ENCODE data around the gene HLCS.

The HLCS gene

DNA sequence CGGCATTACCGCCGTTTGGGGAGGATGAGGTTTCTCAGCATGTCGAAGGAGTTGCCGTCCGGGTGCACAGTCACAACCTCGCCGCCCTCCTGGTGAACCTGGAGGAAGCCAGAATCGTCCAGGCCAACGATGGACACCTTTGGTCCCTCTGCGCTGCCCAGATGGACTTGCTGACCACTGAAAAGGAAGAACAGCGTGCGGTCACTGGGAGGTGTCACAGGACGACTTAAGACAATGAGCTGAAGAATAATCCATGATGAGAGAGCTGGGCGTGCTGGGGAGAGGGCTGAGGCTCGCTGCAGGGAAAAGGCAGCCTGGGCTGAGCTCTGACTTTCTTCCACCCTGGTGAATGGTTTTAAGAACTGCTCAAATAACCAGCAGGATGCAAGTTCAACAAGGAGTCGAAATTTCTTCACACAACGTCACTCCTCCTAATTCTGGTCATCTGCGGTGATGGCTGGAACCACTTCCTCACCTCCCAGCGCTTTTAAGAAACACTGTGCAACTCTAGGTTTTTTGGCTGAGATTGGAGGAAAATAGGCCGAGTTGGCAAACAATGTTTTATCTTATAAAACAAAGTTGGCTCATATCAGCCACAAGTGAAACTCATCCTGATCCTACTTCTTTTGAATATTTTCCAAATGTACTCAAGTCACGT is 212.1 kb downstream of the HLCS start:
- H3K4me3 ChIP-seq (ENCODE audit: low read length in 2 of 2): no peak overlapping the region
- no peak overlapping the region for H3K9ac ChIP-seq (ENCODE audit: low read length in 2 of 2)
- no peaks in the 10 kb centered on the region for H3K4me1 ChIP-seq (ENCODE audit: control insufficient read depth, insufficient read depth, low read length)
- H3K27ac ChIP-seq (ENCODE audit: low read length): no peak overlapping the region
- no peaks in the 10 kb centered on the region for H3K9me3 ChIP-seq (ENCODE audit: control insufficient read depth in 2 of 2, low read length in 2 of 2)
- H3K36me3 ChIP-seq (ENCODE audit: control insufficient read depth in 2 of 2, insufficient read depth in 2 of 2, low read length in 2 of 2): peaks cover 0 to 7% of the 10 kb centered on the region in 2 donors
- H3K27me3 ChIP-seq (ENCODE audit: control insufficient read depth in 1 of 2, insufficient read depth in 2 of 2, low read length in 2 of 2): no peaks in the 10 kb centered on the region

DNA sequence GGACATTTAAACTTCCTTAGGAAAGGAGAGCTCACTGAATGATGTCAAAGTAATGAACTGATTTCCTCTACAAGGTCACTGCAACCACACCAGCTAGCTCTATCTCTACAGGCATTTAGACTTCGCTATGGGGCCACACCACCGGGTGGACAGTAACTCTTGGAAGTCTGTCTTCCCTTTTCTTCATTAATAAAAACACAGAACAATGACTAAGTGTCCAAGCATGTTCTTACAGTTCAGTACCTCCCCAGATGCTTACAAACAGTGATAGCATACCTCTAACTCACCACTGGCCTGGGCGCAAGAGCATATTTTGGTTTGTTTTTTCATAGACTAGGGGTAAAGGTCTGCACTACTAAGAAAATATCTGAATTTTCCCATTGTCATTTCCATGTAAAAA is 212.9 kb downstream of the HLCS start:
- Histone ChIP-seq H3K27me3 (ENCODE audit: control insufficient read depth in 1 of 2, insufficient read depth in 2 of 2, low read length in 2 of 2) (no peaks in the 10 kb centered on the region), H3K9ac (ENCODE audit: low read length in 2 of 2) (no peak overlapping the region), H3K36me3 (ENCODE audit: control insufficient read depth in 2 of 2, insufficient read depth in 2 of 2, low read length in 2 of 2) (peaks cover 0 to 7% of the 10 kb centered on the region in 2 donors), H3K4me1 (ENCODE audit: control insufficient read depth, insufficient read depth, low read length) (no peaks in the 10 kb centered on the region), H3K27ac (ENCODE audit: low read length) (no peak overlapping the region), H3K4me3 (ENCODE audit: low read length in 2 of 2) (no peak overlapping the region), H3K9me3 (ENCODE audit: control insufficient read depth in 2 of 2, low read length in 2 of 2) (no peaks in the 10 kb centered on the region)

- H3K27me3 ChIP-seq (ENCODE audit: control insufficient read depth in 1 of 2, insufficient read depth in 2 of 2, low read length in 2 of 2): peaks cover 2 to 13% of the 10 kb centered on the region in 2 donors
- H3K9me3 ChIP-seq (ENCODE audit: control insufficient read depth in 2 of 2, low read length in 2 of 2): no peaks in the 10 kb centered on the region
- no peak overlapping the region for H3K4me3 ChIP-seq (ENCODE audit: low read length in 2 of 2)
- H3K36me3 ChIP-seq (ENCODE audit: control insufficient read depth in 2 of 2, insufficient read depth in 2 of 2, low read length in 2 of 2): peaks cover 0 to 5% of the 10 kb centered on the region in 2 donors
- H3K4me1 ChIP-seq (ENCODE audit: control insufficient read depth, insufficient read depth, low read length): peaks cover 3% of the 10 kb centered on the region
- H3K27ac ChIP-seq (ENCODE audit: low read length): no peak overlapping the region
- no peak overlapping the region for H3K9ac ChIP-seq (ENCODE audit: low read length in 2 of 2)
Observed at GRCh38 chr21:36751383-36751782, 215.1 kb downstream of the HLCS start.

GRCh38 chr21:36750576-36750959 is 215.9 kb downstream of the HLCS start:
- Histone ChIP-seq H3K27ac (ENCODE audit: low read length) (no peak overlapping the region), H3K36me3 (ENCODE audit: control insufficient read depth in 2 of 2, insufficient read depth in 2 of 2, low read length in 2 of 2) (peaks cover 0 to 5% of the 10 kb centered on the region in 2 donors), H3K9ac (ENCODE audit: low read length in 2 of 2) (no peak overlapping the region), H3K4me3 (ENCODE audit: low read length in 2 of 2) (no peak overlapping the region), H3K4me1 (ENCODE audit: control insufficient read depth, insufficient read depth, low read length) (peaks cover 3% of the 10 kb centered on the region), H3K27me3 (ENCODE audit: control insufficient read depth in 1 of 2, insufficient read depth in 2 of 2, low read length in 2 of 2) (peaks cover 5 to 17% of the 10 kb centered on the region in 2 donors), H3K9me3 (ENCODE audit: control insufficient read depth in 2 of 2, low read length in 2 of 2) (no peaks in the 10 kb centered on the region)

- Histone ChIP-seq H3K36me3 (ENCODE audit: control insufficient read depth in 2 of 2, insufficient read depth in 2 of 2, low read length in 2 of 2) (peaks cover 0 to 5% of the 10 kb centered on the region in 2 donors), H3K27me3 (ENCODE audit: control insufficient read depth in 1 of 2, insufficient read depth in 2 of 2, low read length in 2 of 2) (peaks cover 9 to 19% of the 10 kb centered on the region in 2 donors), H3K4me1 (ENCODE audit: control insufficient read depth, insufficient read depth, low read length) (peaks cover 7% of the 10 kb centered on the region), H3K27ac (ENCODE audit: low read length) (no peak overlapping the region), H3K9me3 (ENCODE audit: control insufficient read depth in 2 of 2, low read length in 2 of 2) (no peaks in the 10 kb centered on the region), H3K4me3 (ENCODE audit: low read length in 2 of 2) (no peak overlapping the region), H3K9ac (ENCODE audit: low read length in 2 of 2) (no peak overlapping the region)
Observed at GRCh38 chr21:36749935-36750575, 216.4 kb downstream of the HLCS start.

- Histone ChIP-seq H3K27me3 (ENCODE audit: control insufficient read depth in 1 of 2, insufficient read depth in 2 of 2, low read length in 2 of 2) (peaks cover 14 to 24% of the 10 kb centered on the region in 2 donors), H3K9ac (ENCODE audit: low read length in 2 of 2) (no peak overlapping the region), H3K4me1 (ENCODE audit: control insufficient read depth, insufficient read depth, low read length) (peaks cover 15% of the 10 kb centered on the region), H3K4me3 (ENCODE audit: low read length in 2 of 2) (peak overlapping the region in 1 of 2 donors; percentile 49), H3K36me3 (ENCODE audit: control insufficient read depth in 2 of 2, insufficient read depth in 2 of 2, low read length in 2 of 2) (peaks cover 0 to 2% of the 10 kb centered on the region in 2 donors), H3K27ac (ENCODE audit: low read length) (no peak overlapping the region), H3K9me3 (ENCODE audit: control insufficient read depth in 2 of 2, low read length in 2 of 2) (no peaks in the 10 kb centered on the region)
Observed at GRCh38 chr21:36747815-36748383, 218.6 kb downstream of the HLCS start.

DNA sequence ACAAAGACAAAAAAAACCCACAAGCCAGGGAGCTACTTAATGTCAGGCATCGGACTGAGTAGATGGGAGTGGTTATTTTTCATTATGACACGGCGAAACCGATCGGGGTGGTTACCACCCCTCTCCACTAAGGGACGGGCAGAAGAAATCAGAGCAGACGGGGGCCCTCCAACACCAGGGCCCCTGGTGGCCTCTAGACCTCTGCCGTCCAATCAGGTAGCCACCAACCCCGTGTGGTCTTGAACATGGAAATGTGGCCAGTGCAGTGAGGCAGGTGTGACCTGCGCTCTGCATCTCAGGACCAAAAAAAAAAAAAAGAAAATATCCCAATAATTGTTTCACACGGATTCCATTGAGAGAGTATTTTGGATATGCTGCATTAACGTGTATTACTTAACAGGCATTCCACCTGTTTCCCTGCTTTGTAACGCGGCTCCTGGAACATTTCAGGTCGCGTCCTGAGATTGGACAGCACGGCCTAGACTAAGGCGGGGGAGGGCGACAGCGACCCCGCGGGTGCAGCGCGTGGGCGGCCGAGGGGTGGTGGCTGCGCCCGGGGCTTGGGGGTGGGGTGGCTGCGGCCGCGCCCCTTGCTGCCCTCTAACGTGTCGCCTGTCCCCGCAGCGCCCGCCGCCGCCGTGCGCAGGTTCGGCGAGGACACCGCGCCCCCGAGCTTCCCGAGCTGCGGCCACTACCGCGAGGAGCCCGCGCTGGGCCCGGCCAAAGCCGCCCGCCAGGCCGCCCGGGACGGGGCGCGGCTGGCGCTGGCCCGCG is 219.2 kb downstream of the HLCS start:
- peak overlapping the region in 1 of 2 donors; percentile 35 for H3K4me3 ChIP-seq (ENCODE audit: low read length in 2 of 2)
- H3K27ac ChIP-seq (ENCODE audit: low read length): no peak overlapping the region
- H3K27me3 ChIP-seq (ENCODE audit: control insufficient read depth in 1 of 2, insufficient read depth in 2 of 2, low read length in 2 of 2): peaks cover 15 to 24% of the 10 kb centered on the region in 2 donors
- peaks cover 15% of the 10 kb centered on the region for H3K4me1 ChIP-seq (ENCODE audit: control insufficient read depth, insufficient read depth, low read length)
- peaks cover 0 to 2% of the 10 kb centered on the region in 2 donors for H3K36me3 ChIP-seq (ENCODE audit: control insufficient read depth in 2 of 2, insufficient read depth in 2 of 2, low read length in 2 of 2)
- no peaks in the 10 kb centered on the region for H3K9me3 ChIP-seq (ENCODE audit: control insufficient read depth in 2 of 2, low read length in 2 of 2)
- no peak overlapping the region for H3K9ac ChIP-seq (ENCODE audit: low read length in 2 of 2)

- no peak overlapping the region for H3K27ac ChIP-seq (ENCODE audit: low read length)
- peaks cover 15 to 24% of the 10 kb centered on the region in 2 donors for H3K27me3 ChIP-seq (ENCODE audit: control insufficient read depth in 1 of 2, insufficient read depth in 2 of 2, low read length in 2 of 2)
- no peak overlapping the region for H3K4me3 ChIP-seq (ENCODE audit: low read length in 2 of 2)
Observed at GRCh38 chr21:36745459-36745858, 221.0 kb downstream of the HLCS start.

DNA sequence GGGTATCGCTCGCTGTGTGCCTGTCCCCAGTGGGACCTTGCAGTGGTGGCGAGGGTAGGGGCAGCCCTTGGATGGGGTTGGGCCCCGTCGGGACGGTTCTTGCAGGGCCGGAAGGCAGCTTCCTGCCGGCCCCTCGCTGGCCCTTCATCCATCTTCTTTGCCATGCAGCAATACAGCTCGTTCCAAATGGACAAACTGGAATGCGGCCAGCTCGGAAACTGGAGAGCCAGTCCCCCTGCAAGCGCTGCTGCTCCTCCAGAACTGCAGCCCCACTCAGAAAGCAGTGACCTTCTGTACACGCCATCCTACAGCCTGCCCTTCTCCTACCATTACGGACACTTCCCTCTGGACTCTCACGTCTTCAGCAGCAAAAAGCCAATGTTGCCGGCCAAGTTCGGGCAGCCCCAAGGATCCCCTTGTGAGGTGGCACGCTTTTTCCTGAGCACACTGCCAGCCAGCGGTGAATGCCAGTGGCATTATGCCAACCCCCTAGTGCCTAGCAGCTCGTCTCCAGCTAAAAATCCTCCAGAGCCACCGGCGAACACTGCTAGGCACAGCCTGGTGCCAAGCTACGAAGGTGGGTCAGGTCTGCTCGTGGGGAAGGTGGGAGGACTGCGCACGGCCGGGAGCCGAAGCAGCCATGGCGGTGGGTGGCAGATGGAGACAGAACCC is 221.8 kb downstream of the HLCS start:
- H3K4me1 ChIP-seq (ENCODE audit: control insufficient read depth, insufficient read depth, low read length): peaks cover 15% of the 10 kb centered on the region
- no peak overlapping the region for H3K27ac ChIP-seq (ENCODE audit: low read length)
- no peaks in the 10 kb centered on the region for H3K36me3 ChIP-seq (ENCODE audit: control insufficient read depth in 2 of 2, insufficient read depth in 2 of 2, low read length in 2 of 2)
- peak overlapping the region in 1 of 2 donors; percentile 13 for H3K9ac ChIP-seq (ENCODE audit: low read length in 2 of 2)
- H3K4me3 ChIP-seq (ENCODE audit: low read length in 2 of 2): peak overlapping the region; percentile 46 to 67
- H3K27me3 ChIP-seq (ENCODE audit: control insufficient read depth in 1 of 2, insufficient read depth in 2 of 2, low read length in 2 of 2): peaks cover 15 to 24% of the 10 kb centered on the region in 2 donors
- H3K9me3 ChIP-seq (ENCODE audit: control insufficient read depth in 2 of 2, low read length in 2 of 2): no peaks in the 10 kb centered on the region

More at GRCh38 chr21:36745459-36745858, 221.0 kb downstream of the HLCS start:
- H3K9me3 ChIP-seq (ENCODE audit: control insufficient read depth in 2 of 2, low read length in 2 of 2): no peaks in the 10 kb centered on the region
- H3K36me3 ChIP-seq (ENCODE audit: control insufficient read depth in 2 of 2, insufficient read depth in 2 of 2, low read length in 2 of 2): no peaks in the 10 kb centered on the region
- H3K9ac ChIP-seq (ENCODE audit: low read length in 2 of 2): no peak overlapping the region
- peaks cover 15% of the 10 kb centered on the region for H3K4me1 ChIP-seq (ENCODE audit: control insufficient read depth, insufficient read depth, low read length)

DNA sequence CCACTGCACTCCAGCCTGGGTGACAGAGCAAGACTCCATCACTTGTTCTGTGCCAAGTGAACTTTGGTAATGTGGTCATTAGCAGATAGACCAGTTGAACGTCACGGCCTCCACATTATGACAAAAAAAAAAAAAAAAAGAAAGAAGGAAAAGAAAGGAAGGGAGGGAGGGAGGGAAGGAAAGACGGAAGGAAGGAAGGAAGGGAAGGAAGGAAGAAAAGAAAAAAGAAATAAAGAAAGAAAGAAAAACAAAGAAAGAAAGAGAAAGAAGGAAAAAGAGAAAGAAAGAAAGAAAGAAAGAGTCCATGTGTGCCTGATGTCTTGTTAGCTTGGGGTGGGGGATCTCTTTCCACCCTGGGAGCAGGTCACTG is 222.3 kb downstream of the HLCS start:
- no peak overlapping the region for H3K9ac ChIP-seq (ENCODE audit: low read length in 2 of 2)
- H3K27me3 ChIP-seq (ENCODE audit: control insufficient read depth in 1 of 2, insufficient read depth in 2 of 2, low read length in 2 of 2): peaks cover 15 to 27% of the 10 kb centered on the region in 2 donors
- no peaks in the 10 kb centered on the region for H3K9me3 ChIP-seq (ENCODE audit: control insufficient read depth in 2 of 2, low read length in 2 of 2)
- H3K36me3 ChIP-seq (ENCODE audit: control insufficient read depth in 2 of 2, insufficient read depth in 2 of 2, low read length in 2 of 2): no peaks in the 10 kb centered on the region
- no peak overlapping the region for H3K27ac ChIP-seq (ENCODE audit: low read length)
- peak overlapping the region in 1 of 2 donors; percentile 67 for H3K4me3 ChIP-seq (ENCODE audit: low read length in 2 of 2)
- H3K4me1 ChIP-seq (ENCODE audit: control insufficient read depth, insufficient read depth, low read length): peaks cover 15% of the 10 kb centered on the region
